DLD1 (cell line): ENCODE data around the gene KDM5C.

Experiments
- in situ Hi-C: cut with HindIII; loops from 2 replicates; pipeline ENCODE4 v1.10.0; 2017; ENCODE audit warnings: low sequenced_read_pairs

KDM5C gene

DNA sequence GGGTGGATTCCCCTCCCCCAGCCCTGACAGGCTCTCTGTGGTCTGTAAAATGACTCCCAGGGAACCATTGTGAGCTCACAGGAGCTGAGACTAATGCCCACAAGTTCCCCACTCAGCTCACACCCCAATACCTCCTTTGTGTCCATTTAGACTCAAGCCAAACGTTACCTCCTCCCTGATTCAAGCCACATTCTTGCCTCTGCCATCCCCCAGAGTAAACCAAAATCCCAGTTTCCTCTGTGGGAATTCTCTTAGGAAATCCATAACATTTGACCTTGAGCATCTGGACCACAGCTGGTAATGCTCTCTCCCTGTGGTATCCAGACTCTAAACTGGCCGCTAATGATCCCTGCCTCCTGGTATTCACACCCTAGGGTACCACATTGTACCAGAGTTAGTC, 26.3 kb upstream of the KDM5C start:
- in situ Hi-C loops = no loop called here

DNA sequence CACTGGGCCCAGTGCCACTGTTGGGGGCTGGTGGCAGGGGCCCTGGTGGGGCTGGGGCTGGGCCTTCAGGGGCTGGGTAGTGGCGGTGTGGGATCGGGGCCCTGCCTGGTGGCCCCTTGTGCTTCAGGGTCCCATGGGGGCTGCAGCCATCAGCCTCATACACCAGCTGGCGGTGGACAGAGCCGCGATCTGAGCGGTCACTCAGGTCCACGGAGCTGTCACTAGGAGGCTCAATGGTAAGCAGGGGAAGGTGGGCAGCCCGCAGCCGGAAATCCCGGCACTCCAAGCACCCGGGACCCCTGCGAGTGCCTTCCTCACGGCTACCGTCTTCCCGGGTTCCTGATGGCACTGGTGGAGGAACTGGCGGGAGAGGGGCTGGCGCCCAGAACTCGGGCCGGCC, 25.5 kb upstream of the KDM5C start:
- in situ Hi-C loops = no loop called here

DNA sequence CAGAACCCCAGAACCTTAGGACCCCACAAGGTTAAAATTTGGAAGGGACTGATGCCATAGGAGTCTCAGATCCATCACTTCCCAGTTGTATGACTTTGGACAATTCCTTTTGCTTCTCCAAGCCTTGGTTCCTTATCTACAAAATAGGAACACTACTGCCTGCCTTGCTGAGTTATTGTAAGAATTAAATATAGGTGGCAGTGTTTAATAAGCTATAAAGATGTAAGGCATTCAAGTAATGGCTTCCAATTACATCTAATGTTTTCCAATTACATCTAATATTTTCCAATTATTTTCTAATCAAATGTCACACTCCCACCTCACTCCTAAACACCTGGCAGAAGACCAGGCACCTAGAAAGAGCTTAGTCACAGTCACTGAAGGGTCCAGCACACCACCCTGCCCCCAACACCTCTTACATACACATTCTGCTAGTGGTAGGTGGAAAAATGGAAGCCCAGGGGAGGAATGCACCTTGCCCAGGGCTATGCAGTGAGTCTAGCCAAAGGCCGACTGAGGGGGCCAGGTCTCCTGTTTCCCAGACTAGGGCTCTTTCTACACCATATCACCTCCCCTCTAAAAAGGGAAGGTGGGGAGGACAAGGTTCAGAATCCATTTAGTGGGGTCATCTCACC, 24.5 kb upstream of the KDM5C start:
- in situ Hi-C loops = no loop called here

DNA sequence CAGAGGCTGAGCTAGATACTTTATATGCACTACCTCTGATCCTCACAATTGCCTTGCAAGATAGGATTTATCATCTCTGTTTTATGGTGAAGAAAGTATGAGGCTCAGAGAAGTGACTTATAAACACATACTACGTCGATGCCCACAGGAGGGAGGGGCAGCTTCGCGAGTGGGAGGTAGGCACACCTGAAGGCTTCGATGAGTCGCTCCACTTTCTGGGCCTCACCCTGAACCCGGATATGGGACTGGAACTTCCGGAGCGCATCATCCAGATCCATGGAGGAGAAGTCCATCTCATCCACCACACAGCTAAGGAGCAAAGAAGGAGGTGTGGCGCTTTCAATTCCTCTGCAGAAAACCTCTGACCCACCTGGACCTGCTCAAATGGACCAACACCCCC, 22.9 kb upstream of the KDM5C start:
- in situ Hi-C loops = no loop called here

DNA sequence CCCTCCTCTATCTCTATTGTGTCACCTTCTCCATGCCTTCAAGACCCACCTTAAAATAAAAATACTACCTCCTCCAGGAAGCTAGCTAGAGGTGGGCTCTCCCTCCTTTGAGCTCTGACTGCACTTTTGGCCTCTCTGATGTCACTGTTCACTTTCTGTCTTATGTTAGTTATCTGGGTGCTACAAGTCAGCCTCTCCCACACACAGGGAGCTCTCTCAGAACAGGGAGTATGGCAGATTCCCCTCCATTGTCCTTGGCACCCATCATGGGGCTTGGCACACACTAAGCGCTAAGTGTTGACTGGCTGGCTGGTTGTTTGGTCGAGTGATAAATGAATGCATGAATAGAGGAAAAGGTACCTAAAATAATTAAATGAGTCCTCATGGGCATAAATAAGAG, 21.2 kb upstream of the KDM5C start:
- in situ Hi-C loops = no loop called here

DNA sequence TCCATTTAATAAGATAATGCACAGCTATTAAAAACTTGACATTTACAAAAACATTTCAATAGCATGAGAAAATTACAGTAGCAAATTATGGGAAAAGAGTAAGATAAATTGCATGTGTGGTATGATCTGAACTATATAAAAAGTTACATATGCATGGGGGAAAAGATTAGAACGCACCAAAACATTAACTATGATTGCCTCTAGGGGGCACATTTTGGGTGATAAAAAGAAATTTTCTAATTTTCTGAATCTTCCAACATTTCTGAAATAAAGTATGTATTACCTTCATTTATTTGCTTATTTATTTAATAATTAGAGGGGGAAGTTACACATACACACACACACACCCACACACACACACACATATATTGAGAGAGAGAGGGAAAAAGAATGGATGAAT, 19.6 kb upstream of the KDM5C start:
- in situ Hi-C loops = no loop called here

DNA sequence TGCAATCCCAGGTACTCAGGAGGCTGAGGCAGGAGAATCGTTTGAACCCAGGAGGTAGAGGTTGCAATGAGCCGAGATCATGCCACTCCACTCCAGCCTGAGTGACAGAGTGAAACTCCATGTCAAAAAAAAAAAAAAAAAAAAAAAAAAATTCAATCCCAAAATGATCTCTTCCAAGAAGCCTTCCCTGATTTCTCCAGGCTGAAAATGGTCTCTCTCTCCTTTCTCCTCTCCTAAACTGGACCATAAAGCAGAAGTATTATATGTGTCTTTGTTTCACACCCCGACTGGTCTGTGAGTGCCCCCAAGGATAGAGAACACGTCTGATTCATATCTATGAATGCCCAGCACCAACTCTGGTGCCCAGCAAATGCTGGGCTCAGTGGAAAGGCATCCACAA, 17.3 kb upstream of the KDM5C start:
- in situ Hi-C loops = no loop called here

DNA sequence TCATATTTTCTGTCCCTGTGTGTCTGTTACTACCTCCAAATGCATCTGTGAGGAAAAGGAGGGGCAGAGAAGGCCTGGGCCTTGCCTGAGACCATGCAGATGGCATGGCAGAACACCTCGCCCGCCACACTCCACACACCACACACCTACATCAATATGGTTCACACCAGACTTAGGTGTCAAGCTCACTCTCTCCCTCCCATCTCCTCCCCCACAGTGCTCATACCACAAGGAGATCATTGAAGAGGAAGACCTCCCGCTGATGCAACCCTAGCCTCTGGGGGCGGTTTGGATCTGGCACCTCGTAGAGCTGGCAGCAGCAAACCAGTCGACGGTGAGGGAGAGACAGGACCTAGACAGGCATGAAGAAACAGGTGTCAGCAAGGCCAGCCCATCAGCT, 16.6 kb upstream of the KDM5C start:
- in situ Hi-C loops = no loop called here

DNA sequence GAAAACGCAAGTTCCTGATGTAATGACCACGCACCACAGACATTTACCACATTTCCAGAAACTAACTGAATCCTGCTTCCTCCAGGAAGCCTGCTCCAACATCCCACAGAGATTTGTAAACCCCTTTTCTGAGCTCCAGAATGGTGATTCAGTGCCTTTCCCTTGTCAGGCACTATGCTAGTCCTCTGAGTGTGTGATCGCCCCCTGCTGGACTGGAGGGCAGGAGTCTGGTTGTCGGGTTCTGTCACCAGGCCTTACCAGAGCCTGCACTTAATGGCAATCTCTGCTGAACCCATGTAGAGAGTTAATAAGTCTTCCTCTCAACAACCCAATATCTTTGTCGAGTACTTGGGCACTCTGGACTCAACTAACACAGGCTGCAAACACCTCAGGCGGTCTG, 14.5 kb upstream of the KDM5C start:
- in situ Hi-C loops = no loop called here

DNA sequence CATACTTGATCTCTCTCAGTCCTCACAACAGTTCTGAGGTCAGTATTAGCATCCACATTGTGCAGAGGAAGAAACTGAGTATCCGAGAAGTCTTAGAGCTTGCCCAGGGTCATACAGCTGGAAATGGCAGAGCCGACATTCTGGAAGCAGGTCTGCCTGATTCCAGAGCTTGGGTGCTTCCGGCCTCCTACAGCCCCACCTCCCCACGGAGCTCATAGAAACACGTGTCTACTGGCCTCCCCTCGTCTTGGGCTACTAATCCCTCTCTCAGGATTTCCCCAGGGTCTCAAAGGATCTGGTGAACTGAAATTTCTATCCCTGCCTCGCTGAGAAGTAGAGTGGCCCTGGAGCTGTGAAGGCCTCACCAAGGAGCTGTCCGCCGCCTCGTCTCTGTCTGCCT, 12.0 kb upstream of the KDM5C start:
- in situ Hi-C loops = no loop called here

DNA sequence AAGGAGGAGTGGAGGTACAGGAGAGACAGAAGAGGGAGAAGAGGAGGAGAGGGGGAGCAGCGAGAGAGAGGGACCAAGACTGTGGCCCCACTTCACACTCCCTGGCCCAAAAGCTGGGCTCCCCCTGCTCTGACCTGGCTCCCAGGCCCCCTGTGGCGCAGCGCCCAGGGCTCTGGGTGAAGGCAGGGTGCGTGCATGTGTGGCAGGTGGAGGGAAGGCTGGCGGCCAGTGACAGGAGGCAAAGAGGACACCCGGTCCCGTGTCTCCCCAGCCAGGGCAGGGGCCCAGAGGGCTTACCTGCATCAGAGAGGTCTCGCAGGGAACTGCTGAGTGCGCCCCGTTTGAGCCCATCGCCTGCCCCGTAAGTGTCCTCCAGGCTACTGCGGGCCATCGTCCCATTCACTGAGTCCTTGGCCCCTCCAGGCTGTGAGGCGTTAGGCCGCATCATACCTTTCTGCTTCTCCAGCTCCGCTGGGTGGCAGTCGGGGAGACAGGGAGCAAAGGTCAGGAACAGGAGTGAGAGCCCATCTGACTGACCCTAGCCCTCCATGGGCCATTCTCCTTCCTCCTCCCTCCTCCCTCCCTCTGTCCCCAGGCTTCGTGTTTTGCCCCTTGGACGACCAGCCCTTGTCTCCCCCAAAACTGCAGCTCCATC, 11.1 kb upstream of the KDM5C start:
- in situ Hi-C loops = no loop called here

DNA sequence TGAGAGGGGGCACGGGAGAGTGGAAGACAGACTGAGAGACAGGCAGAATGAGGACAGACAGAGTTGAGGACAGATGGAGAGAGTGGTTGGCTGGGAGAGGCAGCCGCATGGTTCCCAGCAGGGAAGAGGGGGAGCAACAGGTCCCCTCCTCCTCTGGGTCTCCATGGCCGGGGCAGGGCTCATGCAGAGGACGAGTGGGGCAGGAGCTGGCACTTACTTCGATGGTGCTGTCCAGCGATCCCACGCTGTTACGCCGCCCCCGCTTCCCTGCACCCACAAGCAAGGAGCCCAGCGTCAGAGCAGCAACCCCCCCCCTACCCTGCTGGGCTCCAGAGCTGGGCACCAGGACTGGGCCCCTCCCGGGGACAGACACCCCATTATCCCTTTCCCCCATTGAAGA, 10.6 kb upstream of the KDM5C start:
- in situ Hi-C loops = no loop called here

DNA sequence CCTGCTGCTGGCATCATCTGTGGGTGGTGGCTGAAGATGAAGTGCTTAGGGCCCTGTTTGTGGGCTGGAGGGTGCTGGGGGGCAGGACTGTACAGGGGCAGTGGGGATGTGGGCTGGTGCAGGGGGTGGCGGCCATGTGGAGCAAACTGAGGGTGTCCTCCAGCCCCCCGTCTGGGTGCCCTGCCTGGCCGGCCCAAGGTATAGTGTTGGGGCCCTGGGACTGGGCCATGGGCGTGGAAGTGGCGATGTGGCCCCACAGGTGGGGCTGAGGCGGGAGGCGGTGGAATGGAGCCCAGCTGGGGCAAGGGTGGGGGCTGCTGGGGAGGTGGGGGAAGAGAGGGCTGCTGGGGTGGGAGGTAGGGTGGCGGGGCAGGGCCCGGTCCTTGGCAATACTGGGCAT, 9.5 kb upstream of the KDM5C start:
- in situ Hi-C loops = no loop called here

DNA sequence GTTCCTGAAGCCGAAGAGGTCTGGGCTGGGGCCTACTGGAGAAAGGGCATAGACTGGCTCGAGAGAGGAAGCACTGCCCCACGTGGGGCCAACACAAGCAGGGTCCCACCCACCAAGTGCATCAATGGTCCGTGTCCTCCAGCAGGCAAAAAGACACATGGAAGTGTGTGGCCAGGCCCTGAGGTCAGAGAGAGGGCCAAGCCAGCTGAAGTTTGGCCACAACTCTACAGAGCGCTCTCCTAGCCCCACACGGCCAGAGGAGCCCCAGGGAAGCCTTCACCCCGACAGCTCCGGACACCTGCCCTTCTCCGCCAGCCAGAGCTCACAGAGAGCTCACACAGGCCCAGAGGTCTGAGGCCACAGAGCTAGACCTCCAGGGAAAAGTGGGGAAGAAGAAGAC, 8.5 kb upstream of the KDM5C start:
- in situ Hi-C loops = no loop called here

DNA sequence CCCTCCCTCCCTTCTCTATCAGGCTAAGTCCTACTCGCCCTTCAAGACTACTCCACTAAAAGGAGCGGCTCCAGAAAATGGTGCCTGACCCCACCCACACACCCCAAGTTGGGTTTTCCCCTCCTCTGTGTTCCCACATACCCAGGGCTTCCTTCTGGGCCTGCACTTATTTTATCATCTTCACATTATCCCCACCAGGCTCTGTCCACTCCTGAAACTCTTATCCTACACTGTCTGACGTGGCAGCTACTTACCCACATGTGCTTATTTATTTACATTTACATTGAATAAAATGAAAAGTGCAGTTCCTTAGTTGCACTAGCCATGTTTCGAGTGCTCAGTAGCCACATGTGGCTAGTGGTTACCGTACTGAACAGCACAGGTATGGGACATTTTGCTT, 5.1 kb upstream of the KDM5C start:
- in situ Hi-C loops = no loop called here

DNA sequence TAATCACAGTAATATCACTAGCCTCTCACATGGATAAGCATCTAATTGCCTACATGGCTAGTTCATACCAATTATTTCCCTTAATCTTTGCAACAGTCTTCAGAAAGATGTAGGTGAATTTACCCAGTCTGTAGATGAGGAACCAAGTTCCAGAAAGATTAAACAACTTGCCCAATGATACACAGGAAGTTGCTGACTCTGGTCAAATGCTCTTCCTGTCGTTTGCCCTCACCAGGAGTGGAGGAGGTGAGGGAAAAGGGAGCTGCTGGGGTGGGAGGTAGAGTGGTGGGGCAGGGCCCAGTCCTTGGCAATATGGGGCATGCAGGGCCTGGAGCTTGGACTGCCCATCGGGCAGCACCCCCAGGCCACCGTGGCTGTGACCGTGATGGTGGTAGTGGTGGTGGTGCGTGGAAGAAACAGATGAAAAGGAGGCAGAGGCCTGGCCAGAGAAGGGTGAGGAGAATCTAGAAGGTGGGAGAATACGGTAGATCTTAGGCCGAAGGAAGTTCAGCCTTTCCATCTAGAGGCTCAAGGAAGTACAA, 2.3 kb upstream of the KDM5C start:
- in situ Hi-C loops = no loop called here

DNA sequence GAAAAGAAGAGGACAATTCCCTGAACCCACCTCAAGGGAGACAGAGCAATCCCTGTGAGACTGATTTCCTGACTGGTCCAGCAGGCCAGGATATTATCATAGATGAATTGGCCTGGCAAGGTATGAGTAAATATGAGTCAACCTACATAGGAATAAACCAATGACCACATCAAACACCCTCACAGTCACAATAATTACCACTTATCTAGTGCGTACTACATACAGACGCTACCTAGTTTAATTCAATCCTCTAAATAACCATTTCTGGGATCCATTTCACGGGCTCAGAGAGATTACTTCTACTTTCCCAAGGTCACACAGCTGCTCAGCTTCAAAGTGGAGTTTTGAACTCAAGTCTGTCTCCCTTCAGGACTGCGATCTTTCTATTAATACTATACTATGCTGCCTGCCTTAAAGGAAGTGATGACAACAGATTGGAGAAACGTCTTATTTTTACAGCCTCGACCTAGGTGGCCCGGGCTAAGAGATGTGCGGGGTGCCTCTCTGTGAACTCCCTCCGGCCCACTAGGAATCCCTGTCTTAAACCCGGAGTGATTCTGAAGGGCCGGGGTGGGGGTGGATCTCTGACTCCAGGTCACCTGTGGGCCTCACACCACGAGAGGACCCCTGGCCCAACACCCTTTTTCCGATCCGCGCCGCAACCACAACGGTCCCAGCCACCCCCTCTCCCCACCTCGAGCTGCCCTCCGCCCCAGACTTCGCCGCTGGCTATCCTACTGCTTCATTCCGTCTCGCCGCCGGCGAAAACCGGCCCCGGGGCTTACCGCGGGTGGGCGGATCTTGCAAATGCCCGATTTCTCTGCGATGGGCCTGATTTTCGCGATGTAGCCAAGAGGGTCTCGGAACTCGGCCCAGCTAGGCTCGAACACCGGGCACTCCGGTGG, 800 bp downstream of the KDM5C start:
- in situ Hi-C loops = no loop called here

DNA sequence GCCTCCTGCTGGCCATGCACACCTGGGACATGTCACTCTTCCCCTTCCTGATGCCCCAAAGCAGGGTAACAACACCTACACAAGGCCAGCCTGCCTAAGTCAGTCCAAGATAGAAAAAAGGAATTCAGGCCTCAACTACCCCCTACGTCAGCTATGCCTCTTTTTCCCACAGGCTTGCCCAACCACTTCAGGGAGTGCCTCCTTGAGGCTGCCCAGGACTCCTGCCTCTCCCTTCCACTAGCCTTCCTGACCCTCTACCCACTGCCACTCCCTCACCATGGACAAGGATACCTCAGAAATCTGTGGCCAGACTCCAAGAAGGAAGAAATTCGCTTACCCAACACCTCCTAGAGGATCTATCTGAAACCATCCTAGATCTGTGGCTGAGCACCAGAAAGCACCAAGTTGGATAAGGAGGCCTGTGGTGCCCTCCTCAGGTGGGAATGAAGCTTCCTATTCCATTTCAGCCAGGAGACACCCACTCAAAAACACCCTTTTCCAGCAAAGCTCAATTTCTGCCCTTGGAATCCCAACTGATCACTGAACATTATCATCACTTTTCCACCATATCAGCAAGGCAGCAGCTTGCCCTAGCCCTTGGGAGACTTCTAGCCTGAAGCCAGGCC, 1.8 kb downstream of the KDM5C start:
- in situ Hi-C loops = no loop called here

DNA sequence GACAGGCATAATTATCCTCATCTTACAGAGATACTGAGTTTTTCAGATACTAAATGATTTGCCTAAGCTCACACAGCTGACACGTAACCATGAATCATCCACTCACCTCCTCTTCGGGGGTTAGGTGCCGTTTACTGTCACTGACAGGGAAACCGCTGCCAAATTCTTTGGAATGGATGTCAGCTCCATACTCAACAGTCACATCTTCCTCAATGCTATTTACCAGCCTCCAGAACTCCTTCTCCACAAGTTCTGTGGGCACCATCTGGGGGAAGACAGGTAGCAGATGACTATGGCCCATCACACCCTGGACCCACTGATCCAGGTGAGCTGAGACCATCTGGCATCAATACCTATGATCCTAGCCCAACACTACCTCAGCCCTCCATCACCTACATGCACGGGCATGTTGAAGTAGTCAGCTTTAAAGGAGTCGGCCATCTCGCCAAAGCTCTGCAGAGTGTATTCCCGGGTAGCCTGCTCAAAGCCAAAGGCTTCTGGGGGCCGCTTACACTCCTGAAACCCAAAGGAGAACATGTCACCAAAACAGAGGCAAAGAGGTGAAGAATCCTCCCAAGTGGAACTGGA, 13.5 kb downstream of the KDM5C start:
- in situ Hi-C loops = no loop called here

DNA sequence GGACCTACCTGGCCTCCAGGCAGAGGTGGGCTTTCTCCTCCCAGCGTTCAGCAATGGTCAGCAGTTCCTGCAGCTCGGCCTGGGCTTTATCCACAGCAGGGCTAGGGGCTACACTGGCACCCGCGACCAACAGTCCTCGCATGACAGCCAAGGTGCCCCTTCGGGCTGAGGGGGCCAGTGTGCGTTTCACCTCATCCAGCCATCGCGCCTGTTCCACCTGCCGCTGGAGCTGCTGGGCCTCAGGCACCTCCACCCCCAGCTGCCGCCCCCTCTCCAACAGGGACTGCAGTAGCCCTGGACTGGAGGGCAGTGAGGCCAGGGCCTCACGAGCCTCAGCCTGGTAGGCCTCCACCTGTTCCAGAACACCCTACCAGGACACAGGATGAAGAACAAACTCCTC, 28.3 kb downstream of the KDM5C start:
- in situ Hi-C loops = no loop called here

DNA sequence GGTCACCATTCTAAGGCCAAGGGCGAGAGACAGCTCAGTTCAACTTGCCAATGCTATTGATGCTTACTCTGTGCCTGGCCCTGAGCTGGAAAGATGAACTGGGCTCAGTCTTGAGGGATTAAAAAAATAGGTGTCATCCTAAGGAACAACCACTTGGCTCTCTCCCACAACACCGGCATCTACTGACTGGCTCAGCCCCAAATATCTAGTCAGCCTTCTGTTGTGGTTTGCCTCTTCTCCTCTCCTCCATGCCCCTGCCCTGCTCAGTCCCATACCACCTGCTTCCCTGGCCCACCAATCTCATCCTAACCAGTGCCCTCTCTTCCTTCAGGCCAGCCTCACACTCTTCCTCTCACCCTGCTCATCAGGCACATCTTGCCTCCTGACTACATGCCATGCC, 29.6 kb downstream of the KDM5C start:
- in situ Hi-C loops = no loop called here
